Liver (tissue), 3 donors: Measurements from ENCODE around the gene PARP16.

Source experiments
- GABPA ChIP-seq, 2 donors: IDR thresholded peaks in 1 of 2; conservative IDR thresholded peaks in 1 of 2; 2 replicates each; pipeline ENCODE4 v1.6.1; 2016; ENCODE audit warnings: antibody characterized with exemption in 2 of 2, mild to moderate bottlenecking in 1 of 2, moderate library complexity in 1 of 2
- HNF4G ChIP-seq: IDR thresholded peaks from 2 replicates; pipeline ENCODE4 v1.6.1; 2016; ENCODE audit warnings: antibody characterized with exemption
- JUND ChIP-seq, 2 donors: IDR thresholded peaks; 2 replicates each; pipeline ENCODE4 v1.6.1; 2016; ENCODE audit warnings: antibody characterized with exemption in 2 of 2
- RAD21 ChIP-seq, 2 donors: IDR thresholded peaks; 2 replicates each; pipeline ENCODE4 v1.6.1; 2016; ENCODE audit warnings: antibody characterized with exemption in 2 of 2, mild to moderate bottlenecking in 2 of 2
- RXRA ChIP-seq, 2 donors: IDR thresholded peaks; 2 replicates each; pipeline ENCODE4 v1.6.1; 2017 to 2018; ENCODE audit warnings: antibody characterized with exemption in 2 of 2, mild to moderate bottlenecking in 1 of 2
- SP1 ChIP-seq: IDR thresholded peaks from 2 replicates; pipeline ENCODE4 v1.6.1; 2018; ENCODE audit warnings: antibody characterized with exemption, mild to moderate bottlenecking
- YY1 ChIP-seq: IDR thresholded peaks from 2 replicates; pipeline ENCODE4 v1.6.1; 2016; ENCODE audit warnings: antibody characterized with exemption, mild to moderate bottlenecking
- TF ChIP-seq, protein P1 (sequence below): IDR thresholded peaks from 2 replicates; pipeline ENCODE4 v1.6.1; 2016; ENCODE audit warnings: antibody characterized with exemption
- TF ChIP-seq, protein P2 (sequence below): fragments of 150-350 bp; IDR thresholded peaks from 2 replicates; pipeline ENCODE4 v1.5.1; 2017; ENCODE audit warnings: improper control_type of control experiment, low read depth, low read length; ENCODE audit not compliant: missing input control
- TF ChIP-seq, protein P3 (sequence below): IDR thresholded peaks from 2 replicates; pipeline ENCODE4 v1.6.1; 2016; ENCODE audit warnings: antibody characterized with exemption
- TF ChIP-seq, protein P4 (sequence below): IDR thresholded peaks from 2 replicates; pipeline ENCODE4 v1.6.1; 2016; ENCODE audit warnings: antibody characterized with exemption
- donor health status: healthy.
- donor health status: healthy.

DNA sequence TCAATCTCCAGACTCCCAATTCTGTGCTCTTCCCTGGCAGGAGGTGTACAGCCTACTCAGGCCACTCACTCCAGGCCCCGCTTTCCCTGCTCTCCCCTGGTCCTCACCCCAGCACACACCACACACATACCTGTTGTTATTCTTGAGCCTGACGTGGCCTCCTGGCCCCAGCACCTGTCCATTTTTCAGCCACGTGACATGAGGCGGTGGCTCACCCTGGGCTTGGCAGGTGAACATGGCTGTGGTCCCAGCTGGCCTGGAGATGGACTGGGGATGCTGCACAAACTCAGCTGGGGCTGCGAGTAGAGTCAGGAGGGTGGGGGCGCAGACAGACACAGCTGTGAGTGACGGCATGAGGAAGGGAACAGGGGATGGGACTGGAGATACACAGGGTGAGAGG is 45.1 kb upstream of the PARP16 start:
- TF ChIP-seq, protein P1, sequence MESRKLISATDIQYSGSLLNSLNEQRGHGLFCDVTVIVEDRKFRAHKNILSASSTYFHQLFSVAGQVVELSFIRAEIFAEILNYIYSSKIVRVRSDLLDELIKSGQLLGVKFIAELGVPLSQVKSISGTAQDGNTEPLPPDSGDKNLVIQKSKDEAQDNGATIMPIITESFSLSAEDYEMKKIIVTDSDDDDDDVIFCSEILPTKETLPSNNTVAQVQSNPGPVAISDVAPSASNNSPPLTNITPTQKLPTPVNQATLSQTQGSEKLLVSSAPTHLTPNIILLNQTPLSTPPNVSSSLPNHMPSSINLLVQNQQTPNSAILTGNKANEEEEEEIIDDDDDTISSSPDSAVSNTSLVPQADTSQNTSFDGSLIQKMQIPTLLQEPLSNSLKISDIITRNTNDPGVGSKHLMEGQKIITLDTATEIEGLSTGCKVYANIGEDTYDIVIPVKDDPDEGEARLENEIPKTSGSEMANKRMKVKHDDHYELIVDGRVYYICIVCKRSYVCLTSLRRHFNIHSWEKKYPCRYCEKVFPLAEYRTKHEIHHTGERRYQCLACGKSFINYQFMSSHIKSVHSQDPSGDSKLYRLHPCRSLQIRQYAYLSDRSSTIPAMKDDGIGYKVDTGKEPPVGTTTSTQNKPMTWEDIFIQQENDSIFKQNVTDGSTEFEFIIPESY = no peak
- TF ChIP-seq, protein P2, sequence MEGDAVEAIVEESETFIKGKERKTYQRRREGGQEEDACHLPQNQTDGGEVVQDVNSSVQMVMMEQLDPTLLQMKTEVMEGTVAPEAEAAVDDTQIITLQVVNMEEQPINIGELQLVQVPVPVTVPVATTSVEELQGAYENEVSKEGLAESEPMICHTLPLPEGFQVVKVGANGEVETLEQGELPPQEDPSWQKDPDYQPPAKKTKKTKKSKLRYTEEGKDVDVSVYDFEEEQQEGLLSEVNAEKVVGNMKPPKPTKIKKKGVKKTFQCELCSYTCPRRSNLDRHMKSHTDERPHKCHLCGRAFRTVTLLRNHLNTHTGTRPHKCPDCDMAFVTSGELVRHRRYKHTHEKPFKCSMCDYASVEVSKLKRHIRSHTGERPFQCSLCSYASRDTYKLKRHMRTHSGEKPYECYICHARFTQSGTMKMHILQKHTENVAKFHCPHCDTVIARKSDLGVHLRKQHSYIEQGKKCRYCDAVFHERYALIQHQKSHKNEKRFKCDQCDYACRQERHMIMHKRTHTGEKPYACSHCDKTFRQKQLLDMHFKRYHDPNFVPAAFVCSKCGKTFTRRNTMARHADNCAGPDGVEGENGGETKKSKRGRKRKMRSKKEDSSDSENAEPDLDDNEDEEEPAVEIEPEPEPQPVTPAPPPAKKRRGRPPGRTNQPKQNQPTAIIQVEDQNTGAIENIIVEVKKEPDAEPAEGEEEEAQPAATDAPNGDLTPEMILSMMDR = no peak
- no peak for TF ChIP-seq YY1
- TF ChIP-seq, protein P3, sequence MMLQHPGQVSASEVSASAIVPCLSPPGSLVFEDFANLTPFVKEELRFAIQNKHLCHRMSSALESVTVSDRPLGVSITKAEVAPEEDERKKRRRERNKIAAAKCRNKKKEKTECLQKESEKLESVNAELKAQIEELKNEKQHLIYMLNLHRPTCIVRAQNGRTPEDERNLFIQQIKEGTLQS = no peak
- no peak for TF ChIP-seq RAD21 (IDR thresholded peaks at IDR 0.05)
- no peak for TF ChIP-seq HNF4G
- TF ChIP-seq JUND (IDR thresholded peaks at IDR 0.05) = no peak
- no peak for TF ChIP-seq RXRA (IDR thresholded peaks at IDR 0.05)
- TF ChIP-seq GABPA (IDR thresholded peaks at IDR 0.05 in 1 of 2, conservative IDR thresholded peaks at IDR 0.05 in 1 of 2) = no peak
- TF ChIP-seq SP1 = no peak
- TF ChIP-seq, protein P4, sequence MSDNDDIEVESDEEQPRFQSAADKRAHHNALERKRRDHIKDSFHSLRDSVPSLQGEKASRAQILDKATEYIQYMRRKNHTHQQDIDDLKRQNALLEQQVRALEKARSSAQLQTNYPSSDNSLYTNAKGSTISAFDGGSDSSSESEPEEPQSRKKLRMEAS = no peak
